ENCODE data around the gene CSF2RB.

GRCh38 chr22:36942556-36942955 lies 29.1 kb downstream of the CSF2RB start:
- TF ChIP-seq CTCF (optimal IDR thresholded peaks at IDR 0.05 in 1 of 3, IDR thresholded peaks at IDR 0.05 in 1 of 3, conservative IDR thresholded peaks at IDR 0.05 in 1 of 3; ENCODE audit: extremely low read depth in 1 of 3, insufficient read depth in 2 of 3, low read length in 3 of 3) (no peak), EZH2 (IDR thresholded peaks at IDR 0.05; ENCODE audit: low read length) (no peak)
